WTC11 (cell line): ENCODE data around the gene OR5AU1.

Experiments used
- FOXJ3 ChIP-seq: sonication (generic); formaldehyde crosslinking; IDR thresholded peaks from 2 replicates; pipeline ENCODE4 v1.9.0; 2021; ENCODE audit warnings: missing genetic modification reagents, mild to moderate bottlenecking, borderline replicate concordance
- TF ChIP-seq, protein P1 (sequence below): fragments of 200-600 bp; IDR thresholded peaks from 2 replicates; pipeline ENCODE4 v1.8.0; 2022; ENCODE audit warnings: antibody characterized with exemption
- TF ChIP-seq, protein P2 (sequence below): sonication (generic); formaldehyde crosslinking; IDR thresholded peaks from 2 replicates; pipeline ENCODE4 v1.8.0; 2022; ENCODE audit warnings: mild to moderate bottlenecking, missing genetic modification reagents

DNA sequence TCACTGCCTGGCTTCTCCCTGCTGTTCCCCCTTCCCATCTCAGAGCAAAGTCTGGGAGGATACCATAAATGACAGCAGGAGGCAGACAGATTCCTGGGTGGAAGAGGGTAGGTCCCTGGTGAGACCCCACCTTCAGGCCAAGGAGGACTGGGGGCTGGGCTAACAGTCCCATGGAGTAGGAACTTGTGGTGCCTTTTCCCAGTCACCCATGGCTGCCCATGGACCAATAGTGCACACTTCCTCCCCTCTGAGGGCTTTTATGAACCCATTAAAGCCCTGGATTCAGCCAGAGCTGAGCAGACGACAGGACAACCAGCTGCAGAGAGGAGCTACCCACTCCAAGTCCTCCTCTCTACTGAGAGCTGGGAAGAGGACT is 36.6 kb upstream of the OR5AU1 start:
- TF ChIP-seq, protein P1, sequence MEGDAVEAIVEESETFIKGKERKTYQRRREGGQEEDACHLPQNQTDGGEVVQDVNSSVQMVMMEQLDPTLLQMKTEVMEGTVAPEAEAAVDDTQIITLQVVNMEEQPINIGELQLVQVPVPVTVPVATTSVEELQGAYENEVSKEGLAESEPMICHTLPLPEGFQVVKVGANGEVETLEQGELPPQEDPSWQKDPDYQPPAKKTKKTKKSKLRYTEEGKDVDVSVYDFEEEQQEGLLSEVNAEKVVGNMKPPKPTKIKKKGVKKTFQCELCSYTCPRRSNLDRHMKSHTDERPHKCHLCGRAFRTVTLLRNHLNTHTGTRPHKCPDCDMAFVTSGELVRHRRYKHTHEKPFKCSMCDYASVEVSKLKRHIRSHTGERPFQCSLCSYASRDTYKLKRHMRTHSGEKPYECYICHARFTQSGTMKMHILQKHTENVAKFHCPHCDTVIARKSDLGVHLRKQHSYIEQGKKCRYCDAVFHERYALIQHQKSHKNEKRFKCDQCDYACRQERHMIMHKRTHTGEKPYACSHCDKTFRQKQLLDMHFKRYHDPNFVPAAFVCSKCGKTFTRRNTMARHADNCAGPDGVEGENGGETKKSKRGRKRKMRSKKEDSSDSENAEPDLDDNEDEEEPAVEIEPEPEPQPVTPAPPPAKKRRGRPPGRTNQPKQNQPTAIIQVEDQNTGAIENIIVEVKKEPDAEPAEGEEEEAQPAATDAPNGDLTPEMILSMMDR, result no peak
- TF ChIP-seq, protein P2, sequence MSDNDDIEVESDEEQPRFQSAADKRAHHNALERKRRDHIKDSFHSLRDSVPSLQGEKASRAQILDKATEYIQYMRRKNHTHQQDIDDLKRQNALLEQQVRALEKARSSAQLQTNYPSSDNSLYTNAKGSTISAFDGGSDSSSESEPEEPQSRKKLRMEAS, result no peak; the same call in 1 of the 2 replicates
- TF ChIP-seq FOXJ3 (CRISPR knock-in tag), result no peak
